Endodermal cell (in vitro differentiated cells): ENCODE measurements around the gene SOX13. TPM values are rescaled to one million over a fixed set of nuclear protein-coding genes. Genes with fewer than 3 reads are reported as not detected.

Experiments
- DNase-seq: peaks from one replicate; pipeline ENCODE4 v3.0.0-alpha.2; 2017
- H3K27ac ChIP-seq: 2 replicates; pipeline ENCODE4 v1.5.1; 2013; ENCODE audit warnings: mild to moderate bottlenecking, low read depth, low read length, moderate library complexity
- H3K27me3 ChIP-seq: 2 replicates; pipeline ENCODE4 v1.6.1; 2013; ENCODE audit warnings: mild to moderate bottlenecking, low read length, moderate library complexity; ENCODE audit not compliant: insufficient read depth, control insufficient read depth, poor library complexity, severe bottlenecking
- H3K36me3 ChIP-seq: 2 replicates; pipeline ENCODE4 v1.7.0; 2013; ENCODE audit warnings: mild to moderate bottlenecking, low read length, moderate library complexity; ENCODE audit not compliant: control insufficient read depth, insufficient read depth
- H3K4me1 ChIP-seq: one replicate; pipeline ENCODE4 v1.7.0; 2013; ENCODE audit warnings: low read length; ENCODE audit not compliant: control insufficient read depth, insufficient read depth
- H3K4me3 ChIP-seq: 2 replicates; pipeline ENCODE4 v1.5.1; 2013; ENCODE audit warnings: mild to moderate bottlenecking, low read length, moderate library complexity
- H3K9ac ChIP-seq: 2 replicates; pipeline ENCODE4 v1.6.1; 2013; ENCODE audit warnings: mild to moderate bottlenecking, low read length, moderate library complexity; ENCODE audit not compliant: poor library complexity, severe bottlenecking; ENCODE audit errors: extremely low read depth
- H3K9me3 ChIP-seq: 2 replicates; pipeline ENCODE4 v1.6.1; 2013; ENCODE audit warnings: mild to moderate bottlenecking, low read length, moderate library complexity; ENCODE audit not compliant: control insufficient read depth
- H3K27ac Mint-ChIP-seq: 2 replicates; pipeline ENCODE4 v1.8.0; 2020; ENCODE audit warnings: mixed read lengths
- H3K27me3 Mint-ChIP-seq: 2 replicates; pipeline ENCODE4 v1.8.0; 2021; ENCODE audit warnings: mild to moderate bottlenecking, mixed read lengths; ENCODE audit not compliant: insufficient read depth
- H3K36me3 Mint-ChIP-seq: 2 replicates; pipeline ENCODE4 v1.8.0; 2020; ENCODE audit warnings: low read depth, mixed read lengths
- H3K4me1 Mint-ChIP-seq: 2 replicates; pipeline ENCODE4 v1.8.0; 2020; ENCODE audit warnings: mixed read lengths
- H3K4me3 Mint-ChIP-seq: 2 replicates; pipeline ENCODE4 v1.8.0; 2020; ENCODE audit warnings: mild to moderate bottlenecking, moderate library complexity, mixed read lengths
- H3K9me3 Mint-ChIP-seq: 2 replicates; pipeline ENCODE4 v1.8.0; 2020; ENCODE audit warnings: mild to moderate bottlenecking, mixed read lengths
- WGBS, 2 experiments: methylation state at CpG; one replicate each; pipeline versions ENCODE4 v1.1.5 to v1.1.7; 2013; ENCODE audit warnings: missing lambda C conversion rate in 2 of 2, mixed read lengths in 1 of 2; ENCODE audit not compliant: insufficient coverage in 1 of 2, insufficient read length in 1 of 2; 5-methylcytosine and 5-hydroxymethylcytosine counted together
- total RNA-seq, 2 donors: library from RNA; stranded (reverse); fragmentation: NEBNext Ultra II Directional in 1 of 2; extraction: Animal tissue kit (Norgen Biotek cat#: 25700) in 1 of 2; gene quantifications; 2 replicates in 1 of 2; 3 replicates in 1 of 2; pipeline ENCODE4 v1.2.1, GENCODE V29; 2021
- TF ChIP-seq, protein P1 (sequence below): fragments of 200-600 bp; sonication (generic); conservative IDR thresholded peaks from 2 replicates; pipeline ENCODE4 v1.5.0; 2021; ENCODE audit warnings: antibody characterized with exemption, mild to moderate bottlenecking

The SOX13 gene
- total RNA-seq, 2 donors from 2014 or later, result 75.3 to 85.3 TPM

DNA sequence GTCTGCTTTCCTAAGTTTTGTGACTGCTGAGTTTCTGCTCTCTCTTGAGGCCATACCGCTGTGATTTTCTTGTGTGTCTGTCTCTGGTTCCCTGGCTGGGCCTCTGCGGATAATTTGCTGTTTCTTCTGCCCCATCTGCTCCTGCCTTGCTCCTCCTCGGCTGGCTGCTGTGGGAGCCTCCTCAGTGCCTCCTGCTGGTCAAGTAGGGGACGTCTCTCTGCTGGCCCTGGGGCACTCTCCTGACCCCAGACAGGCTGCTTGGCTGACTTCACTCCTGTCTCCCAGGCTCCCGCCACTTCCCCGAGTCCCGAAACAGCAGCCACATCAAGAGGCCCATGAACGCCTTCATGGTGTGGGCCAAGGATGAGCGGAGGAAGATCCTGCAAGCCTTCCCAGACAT lies 50.5 kb downstream of the SOX13 start:
- Mint-ChIP-seq H3K36me3 (peaks cover 70% of the 10 kb centered on the region), H3K9me3 (no peaks in the 10 kb centered on the region), H3K4me3 (no peak overlapping the region), H3K27me3 (no peaks in the 10 kb centered on the region), H3K4me1 (peaks cover 13% of the 10 kb centered on the region), H3K27ac (peak overlapping the region; percentile 63)
- no peaks in the 10 kb centered on the region for H3K9me3 ChIP-seq
- no peak overlapping the region for H3K9ac ChIP-seq
- H3K27ac ChIP-seq, result no peak overlapping the region
- WGBS, 2 experiments, result 84 to 85% methylated on average over 9 of the region's 9 CpGs
- no peak overlapping the region for H3K4me3 ChIP-seq
- peak; percentile 84 for DNase-seq
- no peaks in the 10 kb centered on the region for H3K27me3 ChIP-seq
- H3K4me1 ChIP-seq, result no peaks in the 10 kb centered on the region
- H3K36me3 ChIP-seq, result peaks cover 59% of the 10 kb centered on the region
- TF ChIP-seq, protein P1, sequence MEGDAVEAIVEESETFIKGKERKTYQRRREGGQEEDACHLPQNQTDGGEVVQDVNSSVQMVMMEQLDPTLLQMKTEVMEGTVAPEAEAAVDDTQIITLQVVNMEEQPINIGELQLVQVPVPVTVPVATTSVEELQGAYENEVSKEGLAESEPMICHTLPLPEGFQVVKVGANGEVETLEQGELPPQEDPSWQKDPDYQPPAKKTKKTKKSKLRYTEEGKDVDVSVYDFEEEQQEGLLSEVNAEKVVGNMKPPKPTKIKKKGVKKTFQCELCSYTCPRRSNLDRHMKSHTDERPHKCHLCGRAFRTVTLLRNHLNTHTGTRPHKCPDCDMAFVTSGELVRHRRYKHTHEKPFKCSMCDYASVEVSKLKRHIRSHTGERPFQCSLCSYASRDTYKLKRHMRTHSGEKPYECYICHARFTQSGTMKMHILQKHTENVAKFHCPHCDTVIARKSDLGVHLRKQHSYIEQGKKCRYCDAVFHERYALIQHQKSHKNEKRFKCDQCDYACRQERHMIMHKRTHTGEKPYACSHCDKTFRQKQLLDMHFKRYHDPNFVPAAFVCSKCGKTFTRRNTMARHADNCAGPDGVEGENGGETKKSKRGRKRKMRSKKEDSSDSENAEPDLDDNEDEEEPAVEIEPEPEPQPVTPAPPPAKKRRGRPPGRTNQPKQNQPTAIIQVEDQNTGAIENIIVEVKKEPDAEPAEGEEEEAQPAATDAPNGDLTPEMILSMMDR, result peak; percentile 84

DNA sequence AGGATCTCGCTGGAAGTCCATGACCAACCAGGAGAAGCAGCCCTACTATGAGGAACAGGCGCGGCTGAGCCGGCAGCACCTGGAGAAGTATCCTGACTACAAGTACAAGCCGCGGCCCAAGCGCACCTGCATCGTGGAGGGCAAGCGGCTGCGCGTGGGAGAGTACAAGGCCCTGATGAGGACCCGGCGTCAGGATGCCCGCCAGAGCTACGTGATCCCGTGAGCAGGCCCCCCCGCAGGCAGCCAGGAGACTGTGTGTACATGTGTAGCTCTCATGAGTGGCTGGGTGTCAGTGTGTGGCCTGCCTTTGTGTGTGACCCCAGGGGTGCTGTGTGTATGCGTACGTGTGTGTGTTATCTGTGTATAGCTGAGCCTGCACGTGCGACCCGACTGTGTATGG lies 51.7 kb downstream of the SOX13 start:
- Histone ChIP-seq H3K27ac (no peak overlapping the region), H3K4me3 (no peak overlapping the region), H3K27me3 (no peaks in the 10 kb centered on the region), H3K4me1 (no peaks in the 10 kb centered on the region), H3K36me3 (peaks cover 54% of the 10 kb centered on the region), H3K9ac (no peak overlapping the region), H3K9me3 (no peaks in the 10 kb centered on the region)
- Mint-ChIP-seq H3K36me3 (peaks cover 57% of the 10 kb centered on the region), H3K9me3 (no peaks in the 10 kb centered on the region), H3K27ac (no peak overlapping the region), H3K4me1 (peaks cover 21% of the 10 kb centered on the region), H3K27me3 (no peaks in the 10 kb centered on the region), H3K4me3 (no peak overlapping the region)
- TF ChIP-seq, protein P1, result no peak
- DNase-seq, result no peak
- WGBS, 2 experiments, result 92 to 96% methylated on average over 22 of the region's 22 CpGs

DNA sequence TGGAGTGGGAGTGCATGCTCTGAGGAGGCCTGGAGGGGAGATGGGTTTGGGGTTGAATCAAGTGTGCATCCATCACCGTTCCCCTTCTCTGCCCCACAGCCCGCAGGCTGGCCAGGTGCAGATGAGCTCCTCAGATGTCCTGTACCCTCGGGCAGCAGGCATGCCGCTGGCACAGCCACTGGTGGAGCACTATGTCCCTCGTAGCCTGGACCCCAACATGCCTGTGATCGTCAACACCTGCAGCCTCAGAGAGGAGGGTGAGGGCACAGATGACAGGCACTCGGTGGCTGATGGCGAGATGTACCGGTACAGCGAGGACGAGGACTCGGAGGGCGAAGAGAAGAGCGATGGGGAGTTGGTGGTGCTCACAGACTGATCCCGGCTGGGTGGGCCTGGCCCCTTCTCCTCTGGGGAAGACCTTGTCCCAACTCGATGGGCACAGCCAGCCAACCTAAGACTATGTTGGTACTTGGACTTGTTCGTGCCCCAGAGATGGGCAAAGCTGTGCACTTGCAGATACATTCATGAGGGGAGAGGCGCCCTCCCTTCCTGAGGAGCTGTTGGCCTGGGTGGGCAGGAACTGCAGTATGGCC lies 52.9 kb downstream of the SOX13 start:
- WGBS, 2 experiments, result 94 to 95% methylated on average over 9 to 18 of the region's 18 CpGs
- peaks cover 21% of the 10 kb centered on the region for H3K4me1 Mint-ChIP-seq
- no peak overlapping the region for H3K27ac Mint-ChIP-seq
- H3K9ac ChIP-seq, result no peak overlapping the region
- no peak overlapping the region for H3K4me3 ChIP-seq
- H3K27me3 ChIP-seq, result no peaks in the 10 kb centered on the region
- no peak for DNase-seq
- no peaks in the 10 kb centered on the region for H3K9me3 Mint-ChIP-seq
- H3K4me3 Mint-ChIP-seq, result no peak overlapping the region
- H3K9me3 ChIP-seq, result no peaks in the 10 kb centered on the region
- H3K27ac ChIP-seq, result peak overlapping the region; percentile 72
- H3K4me1 ChIP-seq, result no peaks in the 10 kb centered on the region
- TF ChIP-seq, protein P1, result no peak
- no peaks in the 10 kb centered on the region for H3K27me3 Mint-ChIP-seq
- peaks cover 49% of the 10 kb centered on the region for H3K36me3 Mint-ChIP-seq
- H3K36me3 ChIP-seq, result peaks cover 43% of the 10 kb centered on the region
